Motor neuron (in vitro differentiated cells): ENCODE results near the gene STXBP5L. TPM values are rescaled to one million over a fixed set of nuclear protein-coding genes. Genes with fewer than 3 reads are reported as not detected.
A peak's percentile ranks its signal among the peaks of the same experiment; 100 is the strongest.

Source experiments
- ATAC-seq, 8 experiments: fragments of 200-7000 bp; cut with Tn5 transposase; replicated peaks in 6 of 8; 2 replicates each; pipeline ENCODE4 v1.8.0; 2021; ENCODE audit warnings: mild to moderate bottlenecking in 8 of 8, moderate library complexity in 8 of 8
- H3K27ac ChIP-seq, 2 donors: fragments of 250-450 bp; sonication (Bioruptor Pico); 2 replicates each; pipeline ENCODE4 v1.9.0; 2021; ENCODE audit warnings: antibody characterized with exemption in 2 of 2, mild to moderate bottlenecking in 2 of 2, moderate library complexity in 1 of 2
- H3K4me1 ChIP-seq, 2 donors: fragments of 250-450 bp; sonication (Bioruptor Pico); replicated peaks in 1 of 2; 2 replicates each; pipeline ENCODE4 v1.6.1; 2021; ENCODE audit warnings: antibody characterized with exemption in 2 of 2, mild to moderate bottlenecking in 2 of 2, moderate library complexity in 1 of 2
- H3K4me3 ChIP-seq, 5 donors: fragments of 250-450 bp; sonication (Bioruptor Pico); 2 replicates each; pipeline ENCODE4 v1.9.0; 2021; ENCODE audit warnings: antibody characterized with exemption in 5 of 5, mild to moderate bottlenecking in 5 of 5, moderate library complexity in 4 of 5
- WGBS, 10 experiments: fragments of 450-650 bp; shearing (Covaris generic); methylation state at CpG; one replicate each; pipeline ENCODE4 v1.0.0; 2022; 5-methylcytosine and 5-hydroxymethylcytosine counted together
- in situ Hi-C, 9 experiments: fragments of 400-800 bp; cut with MboI; loops; one replicate each; pipeline ENCODE4 v1.15.0; 2021; ENCODE audit warnings: low sequenced_read_pairs in 9 of 9, low pct_unique_long_range_greater_than_20kb in 2 of 9; ENCODE audit not compliant: unreplicated experiment in 9 of 9
- total RNA-seq, 8 experiments: library from RNA; unstranded; fragments of 300-600 nt; gene quantifications; 2 replicates each; pipeline versions ENCODE4 v1.2.3 to v1.2.4, GENCODE V29; 2022

The STXBP5L gene
- total RNA-seq, 8 experiments from 2014 or later: 0.10 to 5.9 (median 4.2) TPM

DNA sequence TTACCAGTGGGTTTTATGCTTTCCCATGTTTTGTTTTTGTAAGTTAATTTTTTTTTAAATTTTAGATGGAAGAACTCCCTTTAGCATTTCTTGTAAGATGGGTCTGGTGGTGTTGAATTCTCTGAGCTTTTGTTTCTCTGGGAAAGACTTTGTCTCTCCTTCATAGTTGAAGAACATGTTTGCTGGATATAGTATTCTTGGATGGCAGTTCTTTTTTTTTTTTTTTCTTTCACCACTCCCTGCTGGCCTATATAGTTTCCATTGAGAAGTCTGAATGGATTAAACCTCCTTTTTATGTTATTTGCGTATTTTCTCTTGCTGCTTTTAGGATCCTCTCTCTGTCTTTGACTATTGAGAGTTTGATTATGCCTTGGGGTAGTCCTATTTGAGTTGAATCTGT, 18.1 kb downstream of the STXBP5L start:
- ATAC-seq: no peak
- in situ Hi-C loops: no loop called here
- no peak overlapping the region for H3K4me3 ChIP-seq
- WGBS, 10 experiments: 0 to 100% (median 34%) methylated on average over 1 of the region's 1 CpG; no CpG with 5 or more reads in 2 of the 10 experiments
- no peak overlapping the region for H3K27ac ChIP-seq
- H3K4me1 ChIP-seq: no peaks in the 10 kb centered on the region

DNA sequence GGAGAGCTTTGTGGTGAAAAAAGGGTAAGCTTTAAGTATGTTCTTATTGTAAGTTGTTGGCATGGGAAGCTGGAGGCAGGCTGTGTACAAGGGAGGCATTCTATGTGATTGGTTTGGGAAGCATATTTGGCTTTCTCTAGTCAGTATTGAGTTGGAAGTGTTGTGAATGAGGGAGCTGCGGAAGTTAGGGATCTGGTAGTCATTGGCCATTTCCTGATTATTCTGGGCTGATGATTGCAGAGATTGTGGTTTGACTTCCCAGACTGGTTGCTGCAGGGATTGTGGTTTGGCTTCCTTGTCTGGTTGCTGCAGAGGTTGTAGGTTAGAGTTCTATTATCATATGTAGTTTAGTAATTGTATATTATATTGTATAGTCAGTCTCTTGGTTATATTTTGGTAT, 21.0 kb downstream of the STXBP5L start:
- H3K27ac ChIP-seq: no peak overlapping the region
- 0 to 92% (median 82%) methylated on average over 1 of the region's 1 CpG; no CpG with 5 or more reads in 5 of the 10 experiments for WGBS, 10 experiments
- no peak for ATAC-seq
- in situ Hi-C loops: no loop called here
- H3K4me1 ChIP-seq: no peaks in the 10 kb centered on the region
- no peak overlapping the region for H3K4me3 ChIP-seq

DNA sequence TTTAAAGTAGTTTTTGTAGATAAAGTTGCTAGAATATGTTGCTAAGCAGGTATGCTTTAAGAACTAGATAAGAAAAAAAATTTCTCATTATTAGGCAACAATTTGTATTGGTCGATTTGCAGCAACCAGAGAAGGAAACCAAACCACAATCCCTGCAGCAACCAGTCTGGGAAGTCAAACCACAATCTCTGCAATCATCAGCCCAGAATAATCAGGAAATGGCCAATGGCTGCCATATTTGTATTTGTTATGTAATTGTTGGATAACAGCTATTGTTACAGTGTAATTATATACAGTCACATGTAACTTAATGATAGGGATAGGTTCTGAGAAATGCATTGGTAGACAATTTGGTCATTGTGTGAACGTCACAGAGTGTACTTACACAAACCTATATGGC, 23.6 kb downstream of the STXBP5L start:
- H3K4me3 ChIP-seq: no peak overlapping the region
- H3K4me1 ChIP-seq: no peaks in the 10 kb centered on the region
- no peak for ATAC-seq
- WGBS, 10 experiments: 0 to 100% (median 7%) methylated on average over 1 to 2 of the region's 2 CpGs; no CpG with 5 or more reads in 3 of the 10 experiments
- in situ Hi-C loops: no loop called here
- H3K27ac ChIP-seq: no peak overlapping the region

GRCh38 chr3:120956143-120956542, 48.1 kb downstream of the STXBP5L start:
- Histone ChIP-seq H3K27ac (no peak overlapping the region), H3K4me1 (no peaks in the 10 kb centered on the region), H3K4me3 (no peak overlapping the region)
- in situ Hi-C loops: no loop called here
- no peak for ATAC-seq
- 0 to 100% (median 67%) methylated on average over 1 to 3 of the region's 3 CpGs for WGBS, 10 experiments

- 40 to 69% methylated on average over 1 to 3 of the region's 3 CpGs; no CpG with 5 or more reads in 8 of the 10 experiments for WGBS, 10 experiments
- in situ Hi-C loops: no loop called here
- ATAC-seq: no peak
These were observed 74.8 kb downstream of the STXBP5L start for GRCh38 chr3:120982608-120983320.

DNA sequence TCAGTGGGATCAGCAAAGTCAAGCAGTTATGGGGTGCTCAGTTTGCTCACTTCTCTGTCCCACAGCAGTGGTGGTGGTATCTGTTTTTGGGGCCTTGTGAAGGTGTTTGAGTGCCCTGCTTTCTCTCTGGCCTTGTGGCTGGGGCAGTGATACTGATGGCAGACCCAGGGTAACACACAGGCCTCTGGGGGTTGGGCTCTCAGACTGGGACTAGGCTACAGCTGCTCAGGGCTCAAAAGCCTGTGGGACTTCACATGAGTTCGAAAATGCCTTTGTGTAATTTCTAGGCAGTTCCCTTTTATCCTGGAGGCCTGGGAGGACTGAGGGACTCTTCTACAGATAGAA, 75.3 kb downstream of the STXBP5L start:
- no peaks in the 10 kb centered on the region for H3K4me1 ChIP-seq
- in situ Hi-C loops: no loop called here
- no peak for ATAC-seq
- no peak overlapping the region for H3K27ac ChIP-seq
- no peak overlapping the region for H3K4me3 ChIP-seq
- WGBS, 10 experiments: 0 to 100% (median 80%) methylated on average over 1 of the region's 1 CpG; no CpG with 5 or more reads in 7 of the 10 experiments

More at GRCh38 chr3:120982608-120983320, 74.8 kb downstream of the STXBP5L start:
- Histone ChIP-seq H3K4me3 (no peak overlapping the region), H3K27ac (no peak overlapping the region), H3K4me1 (no peaks in the 10 kb centered on the region)

DNA sequence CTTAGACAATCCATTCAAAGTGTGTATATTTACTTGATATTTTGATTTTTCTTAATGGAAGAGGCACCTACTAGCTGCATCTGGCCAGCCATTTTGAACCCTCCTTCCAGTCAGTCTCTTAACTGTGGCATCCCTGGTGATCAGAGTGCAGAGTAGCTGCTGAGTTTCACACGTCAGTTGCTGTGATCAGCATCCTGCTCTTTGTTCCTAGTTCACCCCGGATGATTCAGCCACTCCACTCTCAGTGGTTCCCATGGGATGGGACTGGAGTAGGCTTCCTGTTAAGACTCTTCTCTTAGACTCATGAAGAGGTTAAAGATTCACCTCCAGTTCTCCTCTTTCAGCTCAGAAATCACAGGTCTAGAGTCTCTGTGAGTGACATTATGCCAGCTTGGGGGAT, 75.8 kb downstream of the STXBP5L start:
- Histone ChIP-seq H3K4me1 (no peaks in the 10 kb centered on the region), H3K27ac (no peak overlapping the region), H3K4me3 (no peak overlapping the region)
- in situ Hi-C loops: no loop called here
- WGBS, 10 experiments: 0 to 50% (median 0%) methylated on average over 1 to 2 of the region's 2 CpGs; no CpG with 5 or more reads in 6 of the 10 experiments
- no peak for ATAC-seq

GRCh38 chr3:120985242-120985641, 77.2 kb downstream of the STXBP5L start:
- in situ Hi-C loops: no loop called here
- no peak for ATAC-seq

DNA sequence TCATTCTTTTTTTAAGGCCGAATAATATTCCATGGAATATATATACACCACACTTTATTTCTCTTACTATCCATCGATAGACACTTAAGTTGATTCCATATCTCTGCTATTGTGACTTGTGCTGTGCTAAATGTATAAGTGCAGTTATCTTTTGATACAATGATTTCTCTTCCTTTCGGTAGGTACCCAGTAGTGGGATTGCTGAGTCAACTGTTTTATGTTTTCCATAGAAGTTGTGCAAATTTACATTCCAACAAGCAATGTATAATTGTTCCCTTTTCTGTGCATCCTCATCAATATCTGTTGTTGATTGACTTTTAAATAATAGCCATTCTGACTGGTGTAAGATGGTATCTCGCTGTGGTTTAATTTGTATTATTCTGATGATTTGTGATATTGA, 81.0 kb downstream of the STXBP5L start:
- in situ Hi-C loops: no loop called here
- 38 to 100% (median 74%) methylated on average over 1 to 4 of the region's 4 CpGs for WGBS, 10 experiments
- ATAC-seq: no peak

More at GRCh38 chr3:120985242-120985641, 77.2 kb downstream of the STXBP5L start:
- H3K4me1 ChIP-seq: no peaks in the 10 kb centered on the region
- H3K4me3 ChIP-seq: no peak overlapping the region
- no peak overlapping the region for H3K27ac ChIP-seq
- WGBS, 10 experiments: 0 to 100% (median 16%) methylated on average over 1 of the region's 1 CpG; no CpG with 5 or more reads in 4 of the 10 experiments

DNA sequence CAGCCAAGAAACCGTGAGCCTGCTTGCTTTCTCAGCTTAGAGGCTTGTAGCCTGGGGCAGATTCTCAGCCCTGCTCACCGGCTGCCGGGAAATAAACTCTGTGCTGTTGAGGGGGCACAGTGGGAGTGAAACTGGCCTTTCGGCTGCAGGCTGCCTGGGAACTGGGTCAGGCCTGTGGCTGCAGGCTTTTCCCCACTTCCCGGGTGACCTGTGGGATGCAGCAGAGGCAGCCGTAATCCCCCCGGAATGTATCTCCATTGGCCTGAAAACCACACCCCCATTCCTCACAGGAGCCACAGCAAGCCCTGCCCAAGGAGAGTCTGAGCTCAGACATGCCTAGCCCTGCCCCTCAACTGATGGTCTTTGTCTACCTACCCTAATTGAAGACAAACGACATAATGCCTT, 110.9 kb downstream of the STXBP5L start:
- in situ Hi-C loops: no loop called here
- H3K27ac ChIP-seq: no peak overlapping the region
- H3K4me1 ChIP-seq: no peaks in the 10 kb centered on the region
- no peak for ATAC-seq
- no peak overlapping the region for H3K4me3 ChIP-seq
- 0 to 100% (median 86%) methylated on average over 1 to 7 of the region's 8 CpGs; no CpG with 5 or more reads in 3 of the 10 experiments for WGBS, 10 experiments

More for the DNA sequence above, 81.0 kb downstream of the STXBP5L start:
- Histone ChIP-seq H3K27ac (no peak overlapping the region), H3K4me1 (no peaks in the 10 kb centered on the region), H3K4me3 (no peak overlapping the region)

GRCh38 chr3:121063628-121064027, 155.6 kb downstream of the STXBP5L start:
- H3K27ac ChIP-seq: no peak overlapping the region
- ATAC-seq: no peak
- H3K4me1 ChIP-seq: no peaks in the 10 kb centered on the region
- H3K4me3 ChIP-seq: no peak overlapping the region
- in situ Hi-C loops: no loop called here
- 0 to 100% (median 40%) methylated on average over 1 to 2 of the region's 6 CpGs; no CpG with 5 or more reads in 5 of the 10 experiments for WGBS, 10 experiments

DNA sequence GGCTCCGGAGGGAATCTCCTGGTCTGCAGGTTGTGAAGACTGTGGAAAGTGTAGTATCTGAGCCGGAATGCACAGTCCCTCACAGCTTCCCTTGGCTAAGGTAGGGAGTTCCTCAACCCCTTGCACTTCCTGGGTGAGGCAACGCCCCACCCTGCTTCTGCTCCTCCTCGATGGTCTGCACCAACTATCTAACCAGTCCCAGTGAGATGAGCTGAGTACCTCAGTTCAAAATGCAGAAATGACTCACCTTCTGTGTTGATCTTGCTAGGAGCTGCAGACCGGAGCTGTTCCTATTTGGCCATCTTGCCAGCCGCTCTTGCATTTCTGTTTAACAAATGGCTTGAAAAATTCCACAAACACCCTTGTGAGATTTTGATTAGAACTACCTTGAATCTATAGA, 156.1 kb downstream of the STXBP5L start:
- Histone ChIP-seq H3K27ac (no peak overlapping the region), H3K4me3 (no peak overlapping the region), H3K4me1 (no peaks in the 10 kb centered on the region)
- ATAC-seq: no peak
- in situ Hi-C loops: no loop called here
- 0 to 100% (median 86%) methylated on average over 1 to 5 of the region's 6 CpGs; no CpG with 5 or more reads in 2 of the 10 experiments for WGBS, 10 experiments

DNA sequence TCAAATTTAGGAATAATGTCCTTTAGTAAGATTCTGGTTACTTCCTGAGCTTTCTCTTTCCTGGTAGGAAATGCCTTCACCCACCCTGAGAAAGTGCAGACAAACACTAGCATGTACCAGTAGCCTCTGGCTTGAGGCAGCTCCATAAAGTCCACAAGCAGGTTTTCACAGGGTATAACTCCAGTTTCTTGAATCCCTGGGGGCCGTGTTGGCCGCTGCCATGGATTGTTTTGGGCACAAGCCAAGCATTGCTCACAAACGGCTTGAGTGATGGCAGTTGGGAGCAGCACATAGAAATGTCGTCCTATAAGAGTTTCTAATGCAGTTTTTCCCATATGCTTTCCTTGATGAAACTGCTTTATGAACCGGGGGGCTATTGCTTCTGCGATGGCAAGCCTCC, 164.1 kb downstream of the STXBP5L start:
- no peak overlapping the region for H3K27ac ChIP-seq
- 0 to 89% (median 81%) methylated on average over 1 to 6 of the region's 6 CpGs; no CpG with 5 or more reads in 3 of the 10 experiments for WGBS, 10 experiments
- in situ Hi-C loops: no loop called here
- H3K4me3 ChIP-seq: no peak overlapping the region
- no peaks in the 10 kb centered on the region for H3K4me1 ChIP-seq
- ATAC-seq: peak in 1 of 8 experiments; percentile 58

- Histone ChIP-seq H3K4me1 (no peaks in the 10 kb centered on the region), H3K4me3 (no peak overlapping the region), H3K27ac (no peak overlapping the region)
- 52 to 100% (median 89%) methylated on average over 1 to 4 of the region's 7 CpGs; no CpG with 5 or more reads in 2 of the 10 experiments for WGBS, 10 experiments
- in situ Hi-C loops: no loop called here
- ATAC-seq: no peak
These were observed 165.0 kb downstream of the STXBP5L start for GRCh38 chr3:121073011-121073410.
